IPS-NIHi7 (cell line): ENCODE data around the gene SH2D7.

Source experiments
- DNase-seq: peaks from one replicate; pipeline ENCODE4 v3.0.0; 2012; ENCODE audit warnings: mixed read lengths; ENCODE audit errors: extremely low spot score

Gene SH2D7

DNA sequence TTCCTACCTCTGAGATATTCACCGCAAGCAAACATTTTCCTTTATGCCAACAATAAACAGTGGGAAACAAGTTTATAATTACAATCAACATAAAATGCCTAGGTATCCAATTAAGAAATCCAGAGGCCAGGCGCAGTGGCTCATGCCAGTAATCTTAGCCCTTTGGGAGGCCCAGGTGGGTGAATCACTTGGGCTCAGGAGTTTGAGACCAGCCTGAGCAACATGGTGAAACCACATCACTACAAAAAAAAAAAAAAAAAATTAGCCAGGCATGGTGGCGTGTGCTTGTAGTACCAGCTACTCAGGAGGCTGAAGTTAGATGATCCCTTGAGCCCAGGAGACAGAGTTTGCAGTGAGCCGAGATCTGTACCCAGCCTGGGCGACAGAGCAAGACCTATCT lies 32.1 kb upstream of the SH2D7 start:
- no peak for DNase-seq

GRCh38 chr15:78061963-78062427 lies 30.4 kb upstream of the SH2D7 start:
- DNase-seq: no peak

GRCh38 chr15:78063217-78063616 lies 29.1 kb upstream of the SH2D7 start:
- DNase-seq: no peak

- no peak for DNase-seq
Measured at GRCh38 chr15:78063970-78064385, 28.4 kb upstream of the SH2D7 start.

DNA sequence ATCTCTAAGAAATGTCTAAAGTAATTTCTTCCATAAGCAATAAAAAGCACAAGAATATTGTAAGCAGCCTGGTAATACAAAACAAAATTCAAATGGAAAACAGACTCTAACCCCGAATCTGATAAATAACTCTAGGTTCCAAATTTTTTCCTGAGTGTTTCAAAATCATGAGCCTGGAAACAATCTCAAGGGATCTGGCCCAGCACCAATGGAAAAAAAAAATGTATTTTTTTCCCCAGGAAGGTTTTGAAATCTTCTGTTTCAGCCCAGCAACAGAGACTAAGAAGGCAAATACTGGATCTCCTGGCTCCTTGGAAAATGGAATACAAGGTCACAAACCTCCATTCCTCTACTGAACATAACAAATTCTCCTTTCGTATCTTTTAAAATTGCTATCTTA lies 27.8 kb upstream of the SH2D7 start:
- no peak for DNase-seq

DNA sequence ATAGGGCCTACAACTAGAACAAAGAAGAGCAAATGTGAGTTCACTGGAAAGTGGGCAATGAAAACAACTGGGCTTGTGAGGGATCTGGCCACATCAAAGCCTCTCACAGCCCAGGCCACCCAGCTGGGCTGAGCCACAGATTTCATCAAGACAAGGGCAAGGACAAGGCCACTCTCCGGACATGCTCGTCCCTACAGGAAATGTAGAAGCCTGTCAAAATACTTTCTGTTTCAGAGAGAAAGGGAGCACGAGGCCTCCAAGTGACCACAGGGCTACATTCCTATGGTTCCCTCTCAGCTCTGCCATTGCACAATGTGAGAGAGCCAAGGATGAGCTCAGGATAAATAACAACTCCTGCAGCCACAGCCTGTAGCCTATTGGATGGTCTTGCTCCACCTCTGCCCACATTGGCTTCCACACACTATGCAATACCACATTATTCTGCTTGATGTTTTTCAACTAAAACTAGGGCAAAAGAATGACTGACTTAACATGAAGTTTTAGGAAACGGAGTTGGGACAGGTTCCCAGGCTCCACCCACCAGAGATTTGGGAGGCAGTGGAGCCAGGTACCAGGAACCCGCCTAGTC lies 27.0 kb upstream of the SH2D7 start:
- no peak for DNase-seq

GRCh38 chr15:78065973-78066946 lies 26.1 kb upstream of the SH2D7 start:
- no peak for DNase-seq

DNA sequence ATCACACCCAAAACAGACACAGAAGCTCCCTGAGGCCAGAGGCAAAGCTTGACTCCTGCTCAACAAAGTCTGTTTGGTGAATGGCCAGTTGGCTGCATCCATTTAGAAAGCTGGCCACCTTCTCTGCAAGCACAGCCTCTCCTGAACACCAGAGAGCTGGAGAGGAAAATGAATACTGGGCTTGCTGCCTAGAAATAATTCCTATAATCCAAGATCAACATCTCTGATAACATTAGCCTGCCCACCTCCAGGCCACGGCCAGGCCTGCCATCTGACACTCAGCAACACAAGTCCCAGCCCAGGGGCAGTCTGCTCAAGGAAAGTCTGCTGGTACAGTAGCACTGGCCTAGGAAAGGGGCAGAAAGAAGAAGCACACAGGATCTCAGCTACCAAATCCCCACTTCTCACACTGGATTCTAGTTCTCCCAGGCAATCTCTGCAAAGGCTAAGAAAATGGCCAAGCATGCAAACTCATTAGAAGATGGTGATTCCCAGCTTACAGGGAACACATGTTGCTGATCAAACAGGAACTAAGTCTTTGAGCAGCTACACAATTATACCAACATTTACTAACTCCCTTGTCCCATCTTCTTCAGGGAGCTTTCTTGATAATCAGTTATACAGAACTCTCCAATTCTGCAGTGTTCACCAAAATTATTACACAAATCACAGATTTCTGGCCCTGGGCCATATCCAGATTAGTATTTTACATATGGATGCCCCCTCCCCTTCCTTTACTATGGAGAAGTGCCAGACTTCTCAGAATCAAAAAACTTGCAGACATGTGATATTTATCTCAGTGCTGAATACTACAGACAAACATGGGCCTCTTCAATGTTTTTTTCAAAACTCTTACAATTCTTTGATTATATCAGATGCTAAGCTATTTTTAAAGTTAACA lies 24.8 kb upstream of the SH2D7 start:
- no peak for DNase-seq

DNA sequence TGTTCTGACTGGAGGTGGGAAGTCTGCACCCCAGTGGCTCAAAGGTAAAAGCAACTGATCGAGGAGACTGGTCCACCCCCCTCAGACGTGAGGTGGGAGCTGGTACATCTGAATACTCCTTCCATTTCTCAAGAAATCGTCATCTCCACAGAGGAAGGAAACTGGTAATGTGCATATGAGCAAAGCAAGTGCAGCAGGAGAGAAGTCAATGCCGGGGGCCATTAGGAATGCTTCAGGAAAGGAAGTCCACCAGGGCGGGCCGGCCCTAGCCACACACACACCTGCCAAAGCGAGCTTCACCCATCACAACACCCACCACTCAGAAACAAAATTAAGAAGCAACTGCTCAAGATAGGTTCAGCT lies 23.3 kb upstream of the SH2D7 start:
- DNase-seq: no peak

DNA sequence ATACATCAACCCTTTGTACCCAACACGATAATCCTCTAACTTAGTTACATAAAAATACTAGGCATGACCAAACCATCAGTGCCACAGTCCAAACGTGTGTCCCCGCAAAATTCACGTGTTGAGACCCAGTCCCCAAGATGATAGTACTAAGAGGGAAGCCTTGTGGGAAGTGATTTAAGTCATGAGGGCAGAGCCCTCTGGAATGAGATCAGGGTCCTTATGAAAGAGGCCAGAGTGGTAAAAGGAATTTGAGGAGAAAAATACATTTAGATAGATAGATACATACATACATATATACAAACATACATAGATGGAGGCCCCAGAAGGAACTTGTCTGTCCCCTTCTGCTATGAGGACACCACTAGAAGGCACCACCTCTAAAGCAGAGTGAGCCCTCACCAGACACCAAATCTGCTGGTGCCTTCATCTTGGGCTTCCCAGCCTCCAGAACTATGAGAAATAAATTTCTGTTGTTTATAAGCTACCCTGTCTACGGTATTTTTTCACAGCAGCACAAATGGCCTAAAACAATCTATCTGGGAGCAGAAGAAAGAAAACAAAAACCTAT lies 22.8 kb upstream of the SH2D7 start:
- DNase-seq: no peak

GRCh38 chr15:78070049-78070700 lies 22.2 kb upstream of the SH2D7 start:
- DNase-seq: no peak

DNA sequence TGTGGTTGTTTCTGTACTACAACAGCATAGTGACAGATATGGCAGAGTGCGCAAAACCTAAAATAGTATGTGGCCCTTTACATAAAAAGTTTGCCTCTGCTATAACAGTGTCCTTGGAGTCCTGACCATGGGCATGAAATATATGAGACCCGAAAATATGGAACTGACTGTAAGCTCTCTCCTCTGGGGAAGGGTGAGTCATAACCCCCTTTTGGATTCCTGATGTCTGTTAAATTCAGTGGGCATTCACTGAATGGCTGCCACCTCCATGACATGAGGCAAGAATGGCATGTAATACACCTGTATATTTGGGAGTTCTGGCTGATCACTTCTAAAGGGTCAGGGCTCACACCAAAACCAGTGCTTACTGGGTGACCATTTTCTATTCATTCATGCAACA lies 21.0 kb upstream of the SH2D7 start:
- no peak for DNase-seq

- no peak for DNase-seq
Measured at GRCh38 chr15:78072080-78072892, 20.1 kb upstream of the SH2D7 start.

GRCh38 chr15:78073046-78073787 lies 19.1 kb upstream of the SH2D7 start:
- DNase-seq: no peak

DNA sequence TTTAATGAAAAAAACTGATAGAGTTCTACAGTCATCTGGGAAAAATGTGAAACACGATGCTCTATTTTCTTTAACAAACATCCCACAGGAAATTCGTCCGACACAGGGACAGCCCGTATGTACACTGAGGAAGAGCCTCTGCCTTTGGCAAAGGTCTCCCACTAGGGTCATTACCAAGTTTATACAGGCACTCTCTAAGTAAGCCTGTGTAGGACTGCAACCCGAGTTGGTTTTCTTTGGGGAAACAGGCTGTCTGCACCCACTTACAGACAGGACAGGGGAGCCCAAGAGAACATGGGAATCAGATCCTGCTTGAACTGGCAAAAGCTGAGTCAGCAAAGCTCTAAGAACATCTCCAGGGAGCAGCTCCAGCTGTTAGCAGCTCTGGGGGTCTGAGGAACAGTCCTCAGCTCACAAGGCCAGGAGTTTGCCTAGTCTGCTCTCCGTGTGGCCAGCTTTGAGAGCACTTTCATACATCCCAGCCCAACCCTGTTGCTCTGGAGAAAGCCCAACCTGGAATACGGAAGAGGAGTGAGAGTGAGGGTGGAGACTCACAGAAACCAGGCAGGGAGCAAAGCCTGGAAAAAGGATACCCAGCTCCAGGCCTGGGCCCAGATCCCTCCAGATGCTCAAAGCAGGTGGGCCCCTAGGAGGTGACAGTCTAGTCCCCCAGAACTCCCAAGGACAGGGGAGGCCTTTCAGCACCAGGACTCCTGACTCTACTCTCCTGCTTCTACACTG lies 16.7 kb upstream of the SH2D7 start:
- DNase-seq: peak; percentile 53

DNA sequence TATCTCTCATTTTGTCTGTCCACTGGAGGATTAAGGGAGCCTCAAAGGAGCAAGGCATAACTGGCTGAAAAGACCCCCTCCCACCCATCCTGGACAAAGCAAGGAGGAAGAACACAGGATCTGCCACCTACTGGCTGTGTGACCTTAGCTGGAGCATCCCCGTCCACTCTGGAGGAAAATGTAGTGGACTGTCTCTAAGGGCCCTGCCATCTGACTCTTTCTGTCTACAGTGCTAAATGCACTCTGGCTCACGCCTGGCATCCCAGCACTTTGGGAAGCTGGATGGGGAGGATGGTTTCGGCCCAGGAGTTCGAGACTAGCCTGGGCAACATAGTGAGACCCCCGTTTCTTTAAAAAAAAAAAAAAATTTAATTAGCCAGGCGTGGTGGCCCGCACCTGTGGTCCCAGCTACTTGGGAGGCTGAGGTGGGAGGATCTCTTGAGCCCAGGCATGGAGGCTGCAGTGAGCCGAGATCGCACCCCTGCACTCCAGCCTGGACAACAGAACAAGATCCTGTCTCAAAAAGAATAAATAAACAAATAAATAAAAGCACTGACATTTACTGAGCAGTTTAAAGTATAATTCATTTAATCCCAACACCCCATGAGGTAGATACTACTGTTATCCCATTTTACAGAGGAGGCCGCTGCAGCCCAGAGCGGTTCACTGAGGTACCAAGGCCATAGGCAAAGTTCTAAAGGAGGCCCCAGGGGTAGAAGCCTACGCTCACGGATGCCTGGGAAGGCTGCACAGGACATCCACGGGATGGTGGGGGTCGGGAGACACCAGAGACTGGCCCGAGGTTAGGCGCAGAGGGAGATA lies 15.9 kb upstream of the SH2D7 start:
- DNase-seq: no peak

- peak; percentile 88 for DNase-seq
Measured at GRCh38 chr15:78077053-78077870, 15.1 kb upstream of the SH2D7 start, which contains the start of gene TBC1D2B. Gene TBC1D2B (minus strand): TSS chr15:78077711. CDS start chr15:78077652, 59 bp downstream.
